HUDEP-2 (cell line): Measurements from ENCODE around the gene ZNF787.

ENCODE experiments used
- DNase-seq, 76 experiments: peaks; one replicate each; lab custom pipeline; 2025; ENCODE audit not compliant: unreplicated experiment in 76 of 76; lab: John Stamatoyannopoulos, UW

The ZNF787 gene

DNA sequence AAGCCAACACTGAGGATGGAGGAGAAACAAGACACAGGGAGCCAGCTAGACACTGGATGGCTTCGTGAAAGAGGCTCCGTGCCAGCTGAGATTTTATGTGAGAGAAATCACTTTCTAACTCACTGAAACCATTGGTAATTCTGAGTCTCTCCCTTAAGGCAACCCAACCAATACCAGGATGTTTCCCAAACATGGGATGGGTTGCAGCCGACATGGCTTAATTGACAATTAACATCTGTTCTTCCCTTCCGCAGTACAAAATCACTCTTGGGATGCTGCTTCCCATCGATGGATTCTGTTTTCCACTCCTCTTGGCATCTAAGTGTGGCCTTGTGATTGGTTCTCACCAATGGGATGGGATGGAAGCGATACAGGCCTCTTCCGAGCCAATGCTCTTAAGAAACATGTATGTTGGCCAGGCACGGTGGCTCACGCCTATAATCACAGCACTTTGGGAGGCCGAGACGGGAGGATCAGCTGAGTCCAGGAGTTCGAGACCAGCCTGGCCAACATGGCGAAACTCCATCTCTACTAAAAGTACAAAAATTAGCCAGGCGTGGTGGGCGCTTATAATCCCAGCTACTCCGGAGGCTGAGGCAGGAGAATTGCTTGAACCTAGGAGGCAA, 2.3 kb upstream of the ZNF787 start:
- no peak for DNase-seq

DNA sequence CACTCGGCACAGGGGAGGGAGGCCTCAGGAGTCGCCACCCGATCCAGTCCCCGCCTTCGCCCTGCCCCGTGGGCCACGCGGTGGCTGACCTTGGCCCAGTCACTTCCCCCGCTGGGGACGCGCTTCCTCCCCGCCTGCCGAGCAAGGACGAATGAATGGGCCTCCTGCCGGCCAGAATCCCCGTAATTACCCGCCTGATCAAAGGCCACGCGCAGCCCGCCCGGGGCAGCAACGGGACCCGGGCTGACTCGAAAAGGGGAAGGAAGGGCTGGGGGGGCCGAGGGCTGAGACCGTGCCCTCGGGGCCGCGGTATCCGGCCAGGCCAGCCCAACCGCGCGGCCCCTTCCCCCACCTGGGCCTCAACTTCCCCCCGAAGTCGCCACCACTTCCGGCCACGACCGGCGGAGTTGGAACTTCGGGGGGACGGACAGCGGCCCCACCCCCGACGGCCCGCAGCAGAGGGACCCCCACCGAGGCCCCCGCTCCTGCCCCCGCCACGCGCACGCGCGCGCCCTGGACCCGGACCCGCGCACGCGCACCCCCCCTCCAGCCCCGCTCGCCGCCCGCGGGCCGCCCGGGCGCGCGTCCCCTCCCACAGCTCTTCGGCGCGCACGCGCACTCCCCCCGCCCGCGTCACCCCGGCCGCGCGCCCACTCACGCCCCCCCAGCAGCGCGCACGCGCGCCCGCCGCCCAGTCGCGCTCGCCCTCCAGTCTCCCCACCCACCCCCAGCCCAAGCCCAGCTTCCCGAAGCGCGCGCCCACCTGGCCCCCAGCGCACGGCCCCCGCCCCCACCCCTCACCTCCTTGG, 520 bp downstream of the ZNF787 start:
- peak in 74 of 76 experiments; percentile 37 to 91 (median 82) for DNase-seq

DNA sequence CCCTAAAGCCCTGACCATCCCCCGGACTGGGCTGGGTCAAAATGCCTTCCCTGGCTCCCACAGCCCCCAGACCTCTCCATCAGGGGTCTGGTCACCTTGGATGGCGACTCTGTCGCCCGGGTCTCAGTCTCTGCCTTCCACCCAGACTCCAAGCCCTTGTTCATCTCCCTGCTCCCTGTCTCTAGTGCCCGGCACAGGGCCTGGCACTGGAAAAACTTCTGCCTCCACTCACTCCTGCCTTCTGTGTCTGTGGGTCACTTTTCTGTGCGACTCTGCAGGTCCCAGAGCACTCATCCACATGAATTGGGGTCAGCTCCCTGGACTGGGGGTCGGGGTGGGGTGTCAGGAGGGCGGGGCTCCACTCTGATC, 1.1 kb downstream of the ZNF787 start:
- peak in 1 of 76 experiments; percentile 89 for DNase-seq

DNA sequence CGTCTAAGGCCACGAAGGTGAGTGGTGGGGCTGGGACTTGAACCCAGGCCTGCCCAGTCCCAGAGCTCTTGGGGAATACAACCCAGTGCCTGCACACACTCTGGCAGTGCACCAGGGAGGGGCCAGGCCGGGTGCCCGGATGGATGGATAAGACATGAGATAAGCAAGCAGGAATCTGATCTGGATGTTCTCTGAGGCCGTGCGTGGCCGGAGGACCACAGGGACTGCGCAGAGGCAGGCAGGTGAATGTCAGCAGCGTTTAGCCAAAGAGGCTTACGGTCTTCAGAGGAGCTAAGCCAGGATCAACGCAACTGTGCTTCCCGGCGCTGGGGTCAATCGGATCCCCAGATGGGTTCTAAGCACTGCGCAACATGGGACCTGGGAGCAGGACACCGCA, 1.5 kb downstream of the ZNF787 start:
- peak in 71 of 76 experiments; percentile 19 to 89 (median 58) for DNase-seq

DNA sequence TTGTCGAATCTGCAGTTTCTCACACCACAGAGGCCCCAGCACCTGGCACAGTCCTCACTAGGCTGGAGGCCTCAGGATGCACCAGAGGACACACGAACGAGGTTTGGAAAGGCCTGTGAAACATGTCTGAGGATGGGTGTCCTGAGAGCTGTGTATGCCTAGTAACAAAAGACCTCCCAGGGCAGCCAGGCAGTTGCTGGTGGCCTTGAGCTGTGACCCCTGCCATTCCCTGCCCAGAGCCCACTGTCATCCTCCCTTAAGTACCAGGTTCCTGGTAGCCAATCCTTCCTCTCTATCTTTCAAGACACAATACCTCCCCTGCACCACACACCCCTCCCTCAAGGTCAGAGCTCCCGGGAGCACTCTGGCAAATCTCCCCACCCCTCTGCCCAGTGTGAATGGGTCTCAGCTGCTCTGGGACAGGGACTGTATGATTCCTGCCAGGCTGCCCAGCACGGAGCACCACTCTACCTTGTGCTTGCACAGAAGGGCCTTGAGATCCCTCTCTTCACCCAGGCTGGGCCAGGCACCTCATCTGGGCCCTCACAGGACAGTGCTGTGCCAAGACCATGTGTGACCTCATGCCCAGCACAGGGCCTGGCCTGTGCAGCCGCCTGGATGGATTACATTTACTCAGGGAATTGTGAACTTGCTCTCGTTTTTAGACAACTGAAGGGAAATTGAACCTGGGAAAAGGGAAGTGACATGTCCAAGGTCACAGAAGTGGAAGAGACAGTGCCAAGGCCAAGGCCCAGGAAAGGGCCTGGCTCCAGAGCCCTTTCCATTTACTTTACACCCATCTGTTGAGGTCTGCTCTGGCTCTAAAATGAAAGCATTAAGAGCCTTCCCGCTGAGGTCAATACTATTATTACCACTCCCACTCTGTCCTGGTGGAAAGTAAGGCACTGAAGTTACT, 2.2 kb downstream of the ZNF787 start:
- peak in 2 of 76 experiments; percentile 39 to 48 for DNase-seq

- no peak for DNase-seq
Observed at GRCh38 chr19:56117889-56118288, 3.2 kb downstream of the ZNF787 start.

- no peak for DNase-seq
Observed at GRCh38 chr19:56117376-56117884, 3.7 kb downstream of the ZNF787 start.

DNA sequence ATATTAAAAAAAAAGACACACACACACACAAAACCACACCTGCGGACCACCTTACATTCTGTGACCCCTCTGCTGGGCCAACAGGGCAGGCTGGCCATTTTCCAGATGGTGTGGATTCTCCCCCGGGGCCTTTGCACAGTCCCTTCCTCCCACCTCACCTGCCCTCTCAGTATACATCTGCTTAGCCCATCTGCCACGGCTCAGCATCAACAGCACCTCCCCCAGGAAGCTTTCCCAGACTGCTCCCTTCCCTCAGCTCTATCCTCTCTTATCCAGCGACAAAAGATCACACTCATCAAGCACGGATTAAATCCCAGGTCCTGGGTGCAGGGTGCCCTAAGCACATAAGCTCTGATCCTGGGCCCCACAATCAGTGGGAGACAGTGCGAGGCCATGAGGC, 4.5 kb downstream of the ZNF787 start:
- DNase-seq: no peak

- DNase-seq: no peak
Observed at GRCh38 chr19:56115490-56115889, 5.6 kb downstream of the ZNF787 start.

DNA sequence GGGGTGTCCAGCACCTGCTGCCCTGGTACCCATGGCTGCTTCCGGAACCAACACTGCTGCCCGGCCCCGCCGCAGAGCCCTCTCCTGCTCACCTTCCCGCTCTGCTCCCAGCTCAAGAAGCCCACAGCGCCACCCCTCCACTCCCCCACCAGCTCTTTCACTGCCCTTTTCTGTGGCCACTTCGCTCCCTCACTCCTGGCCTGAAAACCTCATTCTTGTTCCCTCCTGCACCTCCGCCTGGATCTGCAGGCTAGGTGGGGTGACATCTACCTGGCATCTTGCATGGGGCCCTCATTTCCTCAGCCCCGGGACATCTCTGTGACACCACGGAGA, 6.4 kb downstream of the ZNF787 start:
- no peak for DNase-seq

DNA sequence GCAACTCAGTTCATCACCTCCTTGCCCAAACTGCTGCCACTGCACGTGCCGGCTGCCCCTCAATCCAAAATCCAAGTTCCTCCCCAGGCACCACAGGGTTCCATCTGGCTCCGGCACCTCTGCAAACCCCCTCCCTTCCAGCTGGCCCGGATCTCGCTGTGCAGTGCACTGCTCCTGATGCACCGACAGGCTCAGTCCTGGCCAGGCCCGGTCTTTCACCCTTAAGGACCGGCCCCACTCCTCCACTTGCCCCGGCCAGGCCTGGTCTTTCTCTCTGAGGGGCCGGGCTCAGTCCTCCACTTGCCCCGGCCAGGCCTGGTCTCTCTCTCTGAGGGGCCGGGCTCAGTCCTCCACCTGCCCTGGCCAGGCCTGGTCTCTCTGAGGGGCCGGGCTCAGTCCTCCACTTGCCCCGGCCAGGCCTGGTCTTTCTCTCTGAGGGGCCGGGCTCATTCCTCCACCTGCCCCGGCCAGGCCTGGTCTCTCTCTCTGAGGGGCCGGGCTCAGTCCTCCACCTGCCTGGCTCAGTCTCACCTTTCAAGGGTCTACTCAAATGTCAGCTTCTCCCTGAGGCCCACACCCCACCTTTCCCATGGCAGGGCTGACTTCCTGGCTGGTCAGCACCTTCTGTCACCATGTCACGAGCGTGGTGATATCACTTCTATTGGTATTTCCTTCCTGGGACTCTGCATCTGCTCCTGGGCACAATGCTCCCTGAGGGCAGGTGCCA, 6.9 kb downstream of the ZNF787 start:
- DNase-seq: no peak

DNA sequence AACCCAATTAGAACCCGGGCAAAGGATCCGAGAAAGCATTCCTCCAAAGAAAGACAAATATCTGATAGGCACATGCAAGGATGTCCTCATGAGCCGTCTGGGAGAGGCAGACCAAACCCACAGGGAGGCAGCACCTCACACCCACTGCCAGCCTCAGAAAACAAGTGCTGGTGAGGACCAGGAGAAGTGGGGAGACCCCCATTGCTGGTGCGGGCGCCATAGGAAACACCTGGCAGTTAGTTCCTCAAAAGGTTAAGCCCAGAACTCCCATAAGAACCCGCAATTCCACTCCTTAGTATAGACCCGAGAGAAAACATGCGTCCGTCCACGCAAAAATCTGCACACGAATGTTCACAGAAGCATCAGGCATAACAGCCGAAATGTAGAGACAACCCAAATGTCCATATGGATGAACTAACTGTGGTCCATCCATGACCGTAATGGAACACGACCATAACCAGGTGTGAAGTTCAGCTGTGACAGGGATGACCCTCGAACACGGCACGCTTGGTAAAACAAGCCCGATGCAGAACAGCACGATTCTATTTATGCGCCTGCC, 7.9 kb downstream of the ZNF787 start:
- no peak for DNase-seq

DNA sequence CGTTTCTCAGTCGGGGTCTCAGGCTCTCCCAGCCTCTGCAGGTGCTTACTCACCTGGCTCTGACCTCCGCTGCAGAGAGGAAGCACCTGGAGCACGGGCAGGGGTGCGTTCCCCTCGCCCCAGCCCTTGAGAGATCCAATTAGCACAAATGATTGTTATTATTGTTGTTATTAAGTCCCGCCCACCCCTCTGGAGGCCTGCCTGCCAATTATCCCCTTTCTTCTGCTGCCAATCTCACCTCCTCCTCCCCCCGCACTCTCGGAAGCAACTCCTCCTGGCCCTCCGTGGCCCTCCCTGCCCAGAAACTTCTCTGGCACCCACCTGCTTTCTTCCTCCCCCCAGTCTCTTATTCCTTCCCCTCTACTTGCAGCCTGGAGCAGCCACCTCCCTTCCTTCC, 8.8 kb downstream of the ZNF787 start:
- no peak for DNase-seq

GRCh38 chr19:56111601-56112312, 9.3 kb downstream of the ZNF787 start:
- peak in 4 of 76 experiments; percentile 15 to 24 (median 18) for DNase-seq

- no peak for DNase-seq
Observed at GRCh38 chr19:56110515-56111448, 10.3 kb downstream of the ZNF787 start.

- peak in 4 of 76 experiments; percentile 13 to 27 (median 16) for DNase-seq
Observed at GRCh38 chr19:56109226-56109625, 11.9 kb downstream of the ZNF787 start.

- DNase-seq: no peak
Observed at GRCh38 chr19:56108447-56109195, 12.5 kb downstream of the ZNF787 start.
